ENCODE data around the gene SORL1-AS1.

The SORL1-AS1 gene

DNA sequence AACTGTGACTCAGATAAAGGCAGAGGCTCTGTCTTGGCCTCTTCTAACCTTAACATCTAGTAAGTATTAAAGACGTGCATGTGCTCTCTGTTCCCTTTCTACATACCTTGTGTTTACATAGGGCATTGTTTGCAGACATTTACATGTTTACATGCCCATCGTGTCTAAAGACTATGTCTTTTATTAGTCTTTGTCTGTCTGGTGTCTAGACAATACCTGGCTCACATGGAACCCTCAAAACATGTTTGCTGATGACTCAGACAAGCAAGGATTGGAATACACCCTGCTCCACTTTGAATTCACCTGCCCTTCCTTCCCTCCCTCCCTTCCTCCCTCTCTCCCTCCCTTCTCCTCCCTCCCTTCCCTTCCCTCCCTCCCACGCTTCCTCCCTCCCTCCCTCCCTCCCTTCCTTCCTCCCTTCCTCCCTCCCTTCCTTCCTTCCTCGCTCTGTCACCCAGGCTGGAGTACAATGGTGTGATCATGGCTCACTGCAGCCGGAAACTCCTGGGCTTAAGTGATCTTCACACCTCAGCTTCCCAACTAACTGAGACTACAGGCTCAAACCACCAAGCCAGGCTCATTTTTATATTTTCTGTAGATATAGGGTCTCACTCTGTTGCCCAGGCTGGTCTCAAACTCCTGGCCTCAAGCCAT is 23.7 kb upstream of the SORL1-AS1 start:
- in situ Hi-C loops (cut with MboI; ENCODE audit: low sequenced_read_pairs): no loop called here

DNA sequence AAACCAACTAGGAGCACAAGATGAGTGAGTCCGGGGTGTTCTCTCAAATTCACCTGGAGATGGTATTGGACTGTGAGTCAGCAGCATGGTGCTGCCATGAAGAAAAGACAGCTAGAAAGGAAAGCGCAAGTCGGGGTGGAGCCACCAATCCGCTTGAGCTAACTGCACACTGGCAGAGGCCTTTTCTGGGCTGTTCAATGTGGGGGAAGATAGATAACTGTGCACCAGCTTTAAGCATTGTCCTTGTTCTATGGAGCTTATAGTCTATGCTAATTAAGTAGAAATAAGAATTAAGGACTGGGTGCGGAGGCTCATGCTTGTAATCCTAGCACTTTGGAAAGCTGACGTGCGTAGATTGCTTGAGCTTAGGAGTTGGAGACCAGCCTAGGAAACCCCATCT is 21.9 kb upstream of the SORL1-AS1 start:
- in situ Hi-C loops (cut with MboI; ENCODE audit: low sequenced_read_pairs): no loop called here

DNA sequence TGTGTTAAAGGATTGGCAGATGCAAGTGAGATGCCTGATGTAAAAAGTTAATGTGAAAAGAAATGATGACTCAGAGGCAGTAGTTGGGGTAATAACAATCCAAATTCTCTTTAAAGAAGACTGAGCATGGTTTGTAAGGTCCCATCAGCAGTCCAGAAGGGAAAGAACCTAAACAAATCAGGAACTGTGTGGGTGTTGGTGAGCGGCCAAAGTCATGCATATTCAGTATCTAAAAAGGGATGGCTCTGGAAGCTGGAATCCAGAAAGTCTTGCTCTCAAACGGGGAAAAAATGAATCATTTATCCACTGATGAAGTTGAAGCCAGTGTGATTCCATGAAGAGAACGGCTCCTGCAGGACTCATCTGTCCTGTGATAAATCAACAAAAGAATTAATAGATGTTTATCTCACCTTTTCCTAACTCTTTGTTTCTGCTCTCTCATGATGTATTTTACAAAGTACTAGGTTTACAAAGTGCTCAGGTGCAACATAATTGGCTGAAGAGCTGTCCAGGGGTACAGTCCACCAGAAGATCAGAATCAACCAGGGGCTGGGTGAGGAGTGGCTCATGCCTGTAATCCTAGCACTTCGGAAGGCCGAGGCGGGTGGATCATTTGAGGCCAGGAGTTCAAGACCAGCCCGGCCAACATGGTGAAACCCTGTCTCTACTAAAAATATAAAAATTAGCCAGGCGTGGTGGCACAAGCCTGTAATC is 20.5 kb upstream of the SORL1-AS1 start:
- in situ Hi-C loops (cut with MboI; ENCODE audit: low sequenced_read_pairs): no loop called here

DNA sequence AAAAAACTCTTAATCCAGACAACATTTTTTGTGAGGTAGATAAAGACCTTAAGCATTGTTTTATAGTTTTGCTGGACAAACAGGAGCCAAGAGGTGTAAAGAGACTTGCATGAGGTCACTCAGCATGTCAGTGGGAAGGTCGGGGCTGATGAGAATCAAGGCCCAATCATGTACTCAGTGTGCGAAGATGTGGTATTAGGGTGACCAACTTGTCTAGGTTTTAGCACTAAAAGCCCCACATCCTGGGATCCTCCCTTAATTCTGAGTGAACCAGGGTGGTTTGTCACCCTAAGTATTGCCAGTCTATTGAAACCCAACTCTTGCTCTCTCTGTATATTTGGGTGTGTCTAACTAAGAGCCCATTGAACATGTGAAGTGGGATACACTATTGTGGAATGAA is 19.5 kb upstream of the SORL1-AS1 start:
- in situ Hi-C loops (cut with MboI; ENCODE audit: low sequenced_read_pairs): no loop called here

DNA sequence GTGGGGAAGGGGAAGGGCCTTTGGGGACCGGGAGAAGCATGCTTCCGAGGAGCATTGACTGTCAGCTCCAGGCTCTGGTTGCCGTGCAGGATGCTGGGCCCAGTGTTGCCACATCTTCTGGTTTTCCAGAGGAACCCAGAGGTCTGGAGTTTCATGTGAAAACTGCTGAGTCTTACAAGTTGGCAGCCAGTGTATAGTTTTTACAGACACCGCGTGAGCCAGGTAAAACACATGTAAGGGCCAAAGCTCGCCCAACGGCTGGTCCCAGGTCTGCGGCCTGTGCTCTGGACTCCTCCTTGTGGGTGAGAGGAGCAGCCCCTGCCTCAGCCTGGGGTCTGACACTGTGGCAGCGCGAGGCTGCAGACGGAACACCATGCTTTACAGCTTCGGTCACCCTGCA is 18.4 kb upstream of the SORL1-AS1 start:
- in situ Hi-C loops (cut with MboI; ENCODE audit: low sequenced_read_pairs): no loop called here

DNA sequence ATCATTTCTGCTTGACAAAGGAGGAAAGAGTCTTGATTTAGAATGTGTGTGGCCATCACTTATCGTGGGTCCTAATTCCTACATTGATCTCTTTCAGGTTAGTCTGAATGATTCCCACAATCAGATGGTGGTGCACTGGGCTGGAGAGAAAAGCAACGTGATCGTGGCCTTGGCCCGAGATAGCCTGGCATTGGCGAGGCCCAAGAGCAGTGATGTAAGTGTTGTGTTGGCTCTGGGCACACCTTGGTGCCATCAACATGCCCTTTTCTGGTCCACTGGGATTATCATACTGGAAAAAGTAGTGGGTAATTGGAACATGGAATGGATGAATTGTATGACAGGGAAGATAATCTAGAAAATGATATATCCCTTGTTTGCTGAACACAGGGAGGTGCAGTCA is 17.1 kb upstream of the SORL1-AS1 start:
- in situ Hi-C loops (cut with MboI; ENCODE audit: low sequenced_read_pairs): no loop called here

DNA sequence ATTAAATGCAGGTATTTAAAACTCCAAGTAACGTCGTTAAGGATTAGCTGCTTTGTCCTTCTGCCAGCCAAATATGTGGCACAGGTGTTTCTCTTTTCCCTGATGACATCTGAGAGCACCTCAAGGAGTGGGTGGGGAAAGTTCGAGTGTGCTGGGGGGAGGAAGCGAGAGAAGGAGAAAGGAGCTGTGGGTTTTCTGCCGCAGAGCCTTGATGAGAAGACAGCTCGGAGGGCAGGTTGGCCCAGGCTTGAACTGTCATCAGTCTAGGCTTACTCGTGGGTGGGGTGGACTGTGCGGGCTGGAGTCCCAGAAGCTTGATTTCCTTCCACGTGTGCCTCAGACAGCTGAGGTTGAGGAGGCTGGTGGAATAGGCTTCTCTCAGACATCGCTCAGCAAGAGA is 15.2 kb upstream of the SORL1-AS1 start:
- in situ Hi-C loops (cut with MboI; ENCODE audit: low sequenced_read_pairs): no loop called here

DNA sequence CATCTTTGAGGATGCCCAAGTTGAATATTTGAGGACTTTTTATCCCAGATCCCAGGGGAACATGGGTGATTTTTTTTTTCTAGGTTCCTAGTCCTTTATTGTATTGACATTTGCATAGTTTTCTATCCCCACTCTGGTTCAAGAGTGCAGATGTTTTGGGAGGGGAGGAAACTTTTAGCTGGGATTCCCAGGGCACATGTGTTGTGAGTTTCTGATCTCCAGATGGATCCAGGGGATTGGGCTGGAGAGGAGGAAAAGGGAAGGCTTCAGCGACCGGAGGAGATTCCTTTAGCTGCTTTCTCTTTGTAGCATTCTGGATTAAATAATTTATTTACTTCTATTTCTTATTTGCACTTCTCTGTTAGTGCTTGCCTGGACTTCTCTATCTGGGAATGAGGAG is 14.7 kb upstream of the SORL1-AS1 start:
- in situ Hi-C loops (cut with MboI; ENCODE audit: low sequenced_read_pairs): no loop called here

DNA sequence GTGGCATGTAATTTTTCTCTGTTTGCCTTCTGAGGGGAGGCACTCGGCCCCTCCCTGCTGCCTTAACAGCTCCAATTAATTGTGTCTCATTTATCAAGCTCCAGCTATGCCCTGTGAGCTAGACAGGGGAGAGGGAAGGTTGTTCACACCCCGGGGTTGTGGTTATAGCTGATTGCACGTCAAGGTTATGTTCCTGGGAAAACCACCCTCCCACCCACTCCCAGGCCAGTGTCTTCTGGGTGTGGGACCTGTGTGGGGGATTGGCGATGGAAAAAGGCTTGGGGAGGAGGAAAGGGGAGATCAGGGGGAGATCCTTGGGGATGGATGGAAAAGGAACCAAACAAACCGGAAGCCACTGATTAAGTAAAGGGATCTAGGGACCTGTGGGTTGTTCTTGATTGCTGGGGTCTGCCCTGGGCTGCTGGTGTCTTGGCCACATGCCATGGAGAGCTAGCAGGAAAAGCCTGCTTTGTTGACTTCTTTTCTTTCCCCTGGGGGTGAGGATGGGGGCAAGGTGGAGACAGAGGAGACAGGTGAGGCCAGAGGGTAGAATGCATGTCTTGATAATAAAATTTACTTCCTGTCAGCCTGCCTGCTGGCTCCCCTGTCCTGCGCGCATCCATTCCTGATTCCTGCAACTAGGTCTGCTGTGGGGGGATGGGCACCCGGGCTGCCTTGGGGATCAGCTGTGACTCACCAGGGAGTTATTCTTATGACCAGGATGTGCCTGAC is 13.5 kb upstream of the SORL1-AS1 start:
- in situ Hi-C loops (cut with MboI; ENCODE audit: low sequenced_read_pairs): no loop called here

DNA sequence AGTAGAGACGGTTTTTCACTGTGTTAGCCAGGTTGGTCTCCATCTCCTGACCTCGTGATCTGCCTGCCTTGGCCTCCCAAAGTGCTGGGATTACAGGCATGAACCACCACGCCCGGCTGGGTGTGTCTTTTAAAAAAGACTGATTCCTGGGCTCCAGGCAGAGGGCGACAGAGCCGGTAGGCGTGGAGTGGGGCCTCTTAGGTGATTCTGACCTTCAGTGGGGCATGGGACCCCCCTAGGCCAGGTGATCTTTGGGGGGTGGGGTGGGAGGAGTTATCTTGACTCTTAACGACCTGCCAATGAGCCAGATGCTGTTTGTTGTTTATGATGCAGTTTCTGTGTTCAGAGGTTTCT is 12.9 kb upstream of the SORL1-AS1 start:
- in situ Hi-C loops (cut with MboI; ENCODE audit: low sequenced_read_pairs): no loop called here

DNA sequence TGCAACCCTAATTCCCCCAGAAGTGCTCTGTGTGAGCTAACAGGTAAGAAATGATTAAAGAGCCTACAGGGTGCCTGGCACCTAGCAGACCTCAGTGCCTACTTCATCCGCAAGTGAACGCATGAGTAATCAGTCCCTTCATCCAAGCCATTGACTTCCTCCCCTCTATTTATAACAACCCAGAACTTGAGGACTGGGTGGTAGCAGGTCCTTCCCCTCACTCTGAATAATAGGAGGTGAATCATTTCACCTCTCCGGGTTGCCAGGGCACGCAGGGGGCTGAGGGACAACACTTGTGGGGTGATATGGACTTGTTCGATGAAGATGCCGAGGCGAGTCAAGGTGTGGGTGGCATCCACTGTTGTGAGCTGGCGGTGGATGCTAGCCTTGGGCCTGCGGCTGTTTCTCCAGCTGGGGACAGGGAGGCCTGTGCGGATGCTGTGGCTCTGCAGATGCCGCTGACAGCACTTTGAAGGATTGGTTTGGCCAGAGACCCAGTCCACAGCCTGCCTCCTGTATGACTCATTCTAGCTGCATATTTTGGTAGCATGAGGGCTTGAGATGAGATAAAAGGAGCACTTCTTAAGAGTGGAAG is 11.7 kb upstream of the SORL1-AS1 start:
- in situ Hi-C loops (cut with MboI; ENCODE audit: low sequenced_read_pairs): no loop called here

DNA sequence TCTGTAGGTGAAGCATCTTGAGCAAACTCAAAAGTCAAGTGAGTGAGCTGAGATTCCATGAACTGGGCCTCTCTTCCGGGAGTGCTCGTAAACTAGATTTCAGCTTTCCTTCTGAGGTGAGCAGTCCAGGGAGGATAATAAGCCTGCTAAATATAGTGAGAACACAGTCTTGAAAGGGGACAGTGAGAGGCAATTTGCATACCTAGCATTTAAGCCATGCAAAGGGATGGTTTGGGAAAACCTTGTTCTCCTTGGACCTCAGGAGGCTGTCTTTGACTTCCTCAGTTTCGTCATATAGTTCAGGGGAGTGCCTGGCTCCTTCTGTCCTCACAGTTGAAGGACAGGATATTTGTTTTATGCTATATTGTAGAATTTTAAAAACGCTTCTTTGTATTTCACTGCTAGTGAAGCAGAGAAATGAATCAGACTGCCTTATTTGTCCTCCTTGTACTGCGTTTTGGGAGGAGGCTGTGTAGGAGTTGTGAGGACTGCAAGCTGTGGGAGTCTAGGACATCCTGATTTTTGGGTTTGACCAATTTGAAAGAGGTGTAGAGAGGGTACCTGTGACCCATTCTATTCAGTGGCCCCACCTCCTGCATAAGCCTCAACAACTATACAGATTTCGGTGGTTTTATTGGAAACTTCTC is 11.0 kb upstream of the SORL1-AS1 start:
- in situ Hi-C loops (cut with MboI; ENCODE audit: low sequenced_read_pairs): no loop called here

DNA sequence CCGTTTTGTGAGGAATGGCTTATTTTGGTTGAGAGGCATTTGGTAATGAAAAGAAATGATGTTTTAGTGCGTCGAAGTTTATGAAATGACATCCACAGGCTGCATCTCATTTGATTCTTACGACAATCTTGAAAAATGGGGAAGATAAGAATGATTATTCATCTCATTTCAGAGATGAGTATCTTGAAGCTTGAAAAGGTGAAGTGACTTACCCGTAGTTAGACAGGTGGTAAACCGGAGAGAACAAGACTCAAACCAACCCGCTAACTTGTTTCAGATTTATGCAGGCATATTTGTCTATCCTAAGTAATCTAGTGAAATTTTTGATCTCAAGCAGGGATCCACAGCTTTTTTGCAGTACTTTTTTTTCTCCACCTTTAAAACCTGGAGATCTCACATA is 9.1 kb upstream of the SORL1-AS1 start:
- in situ Hi-C loops (cut with MboI; ENCODE audit: low sequenced_read_pairs): no loop called here

DNA sequence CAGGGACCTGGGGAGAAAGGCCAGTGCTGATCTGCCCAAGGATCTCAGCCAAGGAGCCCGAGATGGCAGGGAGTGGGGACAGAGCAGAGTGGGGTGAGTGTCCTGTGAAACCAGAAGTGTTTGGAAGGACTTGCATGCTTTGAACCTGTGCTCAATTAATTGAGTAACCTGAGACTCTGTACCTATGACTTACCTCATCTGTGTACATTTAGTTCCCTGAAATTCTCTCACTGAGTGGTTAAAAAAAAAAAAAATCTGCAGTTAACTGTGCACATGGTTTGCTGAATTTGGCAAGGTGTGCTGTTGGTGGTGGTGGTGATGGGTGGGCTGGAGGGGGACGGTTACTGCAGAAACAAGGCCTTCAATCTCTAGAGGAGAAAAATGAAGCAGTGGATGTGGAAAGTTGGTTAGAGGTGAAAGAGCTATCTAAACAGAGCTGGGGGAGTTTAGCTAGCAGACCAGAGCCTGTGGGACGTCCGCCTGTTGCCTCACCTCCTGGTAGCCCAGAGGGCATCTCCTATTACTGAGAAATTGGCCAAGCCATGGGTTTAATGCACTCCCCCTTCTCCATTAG is 8.3 kb upstream of the SORL1-AS1 start:
- in situ Hi-C loops (cut with MboI; ENCODE audit: low sequenced_read_pairs): no loop called here

DNA sequence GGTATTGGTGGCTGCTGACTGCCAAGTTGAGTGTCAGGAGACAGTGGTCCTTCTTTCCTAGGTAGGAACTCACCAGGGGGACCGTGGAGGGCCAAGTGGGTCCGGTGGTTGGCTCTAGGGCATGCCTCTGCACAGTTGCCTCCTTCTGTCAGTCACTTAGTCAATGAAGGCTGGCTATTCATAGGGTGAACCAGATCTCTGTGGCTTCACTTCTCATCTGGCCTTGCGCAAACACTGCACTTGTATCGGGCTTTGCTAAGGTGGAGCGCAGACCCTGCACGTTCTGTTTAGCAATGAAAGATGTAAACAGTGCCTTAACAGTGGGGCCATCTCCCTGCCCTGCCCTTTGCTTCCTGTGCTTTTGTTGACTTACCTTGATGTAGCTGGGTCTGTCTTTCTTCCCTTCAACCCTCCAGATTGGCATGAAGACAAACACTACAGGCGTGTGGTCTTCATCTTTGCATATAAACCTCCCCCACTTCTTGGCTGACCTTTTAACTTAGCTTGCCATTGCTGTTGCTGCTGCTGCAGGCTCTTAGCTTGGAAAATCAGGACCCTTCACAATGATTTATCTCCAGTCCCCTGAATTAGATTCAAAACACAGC is 6.7 kb upstream of the SORL1-AS1 start:
- in situ Hi-C loops (cut with MboI; ENCODE audit: low sequenced_read_pairs): no loop called here

DNA sequence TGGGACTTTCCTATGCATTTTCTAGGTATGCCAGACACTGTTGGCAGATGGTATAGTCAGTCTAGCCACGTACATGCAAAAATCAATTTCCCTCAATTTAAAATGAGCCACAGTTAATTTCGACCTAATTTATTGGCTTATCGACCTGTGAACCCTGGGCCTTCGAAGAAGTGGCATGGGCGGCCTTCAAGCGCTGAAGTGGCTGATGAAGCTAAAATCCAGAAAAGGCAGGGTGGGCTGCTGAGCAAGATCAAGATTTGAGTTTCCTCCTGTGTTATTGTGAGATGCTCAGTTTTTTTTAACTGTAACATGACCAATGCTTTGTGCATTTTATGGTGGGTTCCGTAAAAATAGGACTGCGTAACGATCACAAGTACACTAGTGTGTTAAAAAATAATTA is 5.8 kb upstream of the SORL1-AS1 start:
- in situ Hi-C loops (cut with MboI; ENCODE audit: low sequenced_read_pairs): no loop called here

DNA sequence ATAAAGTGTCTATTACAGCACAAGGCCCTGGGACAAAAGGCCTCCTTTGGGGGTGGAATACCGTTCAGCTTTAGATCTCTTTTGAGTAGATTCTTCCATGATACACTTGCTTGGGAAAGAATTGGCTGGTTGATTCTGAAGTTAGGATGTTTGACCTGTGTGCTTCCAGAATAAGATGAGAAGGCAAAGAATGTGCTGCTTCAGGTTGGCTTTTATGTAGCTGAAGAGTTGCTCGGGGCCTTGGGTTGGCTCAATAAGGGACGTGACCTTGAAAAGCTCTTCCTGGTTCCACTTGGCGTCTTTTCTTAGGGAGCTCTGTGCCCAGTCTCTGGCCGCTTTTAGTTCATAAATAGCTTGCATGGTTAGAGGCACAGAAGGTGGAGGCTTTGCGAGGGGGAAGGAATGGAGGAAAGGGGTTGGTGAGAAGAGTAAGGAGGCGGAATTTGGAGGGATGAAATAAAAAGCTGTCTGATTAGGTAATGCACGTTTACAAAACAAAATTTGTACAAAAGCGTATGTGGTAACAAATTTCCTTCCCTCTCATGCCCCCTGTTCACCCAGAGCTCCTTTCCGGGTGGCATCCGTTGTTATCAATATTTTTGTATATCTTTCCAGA is 4.2 kb upstream of the SORL1-AS1 start:
- in situ Hi-C loops (cut with MboI; ENCODE audit: low sequenced_read_pairs): no loop called here

DNA sequence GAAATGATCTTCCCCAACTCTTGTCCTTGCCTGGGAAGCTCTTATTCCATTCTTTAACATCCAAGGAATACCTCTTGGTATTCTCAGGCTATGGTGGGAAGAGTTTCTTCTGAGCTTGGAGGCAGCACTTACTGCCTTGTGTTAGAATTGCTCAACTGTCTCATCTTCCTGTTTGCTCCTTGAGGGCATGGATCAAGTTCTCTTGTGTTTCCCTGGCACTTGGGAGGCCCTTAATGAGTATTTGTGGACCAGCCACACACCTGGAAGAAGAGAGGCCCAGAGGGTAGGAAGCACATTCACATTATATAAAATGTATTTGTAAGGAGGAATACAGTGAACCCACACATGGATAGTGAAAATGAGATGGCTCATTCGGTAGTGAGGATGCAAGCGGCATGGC is 3.4 kb upstream of the SORL1-AS1 start:
- in situ Hi-C loops (cut with MboI; ENCODE audit: low sequenced_read_pairs): no loop called here

DNA sequence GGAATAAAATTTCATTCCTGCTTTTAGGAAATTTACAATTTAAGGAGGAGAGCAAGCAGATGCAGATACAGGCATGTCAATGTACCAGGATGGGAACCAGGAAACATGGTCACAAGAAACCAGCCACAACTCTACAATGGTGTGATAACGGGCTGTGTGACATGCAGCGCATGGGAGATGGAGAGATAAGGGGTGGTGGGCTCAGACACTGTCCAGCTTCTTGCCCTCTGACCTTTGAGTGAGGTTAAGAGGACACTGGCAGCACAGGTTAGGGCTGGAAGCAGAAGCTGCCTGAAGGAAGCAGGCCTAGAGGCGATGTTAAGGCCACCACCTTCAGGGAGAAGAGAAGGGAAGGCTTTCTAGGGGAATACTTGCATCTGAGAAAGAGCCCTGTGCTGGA is 2.3 kb upstream of the SORL1-AS1 start:
- in situ Hi-C loops (cut with MboI; ENCODE audit: low sequenced_read_pairs): no loop called here

DNA sequence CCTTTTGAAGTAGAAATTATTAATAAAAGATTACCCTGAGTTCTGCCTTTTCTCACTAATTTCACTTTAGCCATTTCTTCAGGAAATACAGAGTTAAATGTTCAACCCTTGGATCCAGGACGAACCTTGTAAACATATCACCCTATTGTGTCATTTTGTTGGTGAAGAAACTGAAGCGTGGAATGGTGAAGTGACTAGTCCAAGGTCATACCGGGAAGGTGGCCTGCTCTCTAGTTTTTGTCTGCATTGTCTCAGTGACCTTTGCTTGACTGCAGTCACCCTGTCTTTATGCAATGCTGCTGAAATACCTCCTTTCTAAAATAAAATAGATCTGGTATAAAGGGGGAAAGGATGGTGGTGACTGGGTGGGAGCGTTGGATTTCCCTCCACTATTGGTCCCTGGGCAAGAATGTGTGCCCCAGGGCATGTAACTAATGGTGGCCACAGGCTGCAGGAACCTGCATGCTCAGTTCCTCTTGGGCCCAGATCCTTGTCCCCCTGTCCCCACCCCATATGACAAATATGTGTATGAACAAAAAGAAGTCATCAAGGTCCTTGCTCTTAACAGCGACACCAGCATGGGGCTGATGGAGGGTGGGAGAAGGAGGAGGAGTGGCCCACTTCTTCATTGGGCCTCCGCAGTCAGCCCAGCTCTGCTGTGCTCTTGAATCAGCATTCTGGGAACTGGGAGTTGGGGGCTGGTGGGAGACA is 977 bp upstream of the SORL1-AS1 start:
- in situ Hi-C loops (cut with MboI; ENCODE audit: low sequenced_read_pairs): no loop called here

Data from HL-60/S4 (cell line).